Neuronal stem cell (in vitro differentiated cells): ENCODE data around the gene GALNT17.
"Not testable (repeated sequence)": the region's sequence is repeated elsewhere in the genome, so short reads cannot be mapped to it uniquely, and the experiment has no call there.

ENCODE experiments used
- DNase-seq: peaks from one replicate; pipeline ENCODE4 v3.0.0-alpha.2; 2013; ENCODE audit warnings: low spot score
- H2AFZ ChIP-seq: one replicate; pipeline ENCODE4 v1.6.1; 2013; ENCODE audit warnings: mild to moderate bottlenecking, low read length, inconsistent platforms
- H2AK5ac ChIP-seq: 2 replicates; pipeline ENCODE4 v1.6.1; 2013; ENCODE audit warnings: low read depth, mild to moderate bottlenecking, inconsistent platforms, low read length, moderate library complexity, mixed read lengths
- H2BK120ac ChIP-seq: 2 replicates; pipeline ENCODE4 v1.6.1; 2013; ENCODE audit warnings: low read depth, mild to moderate bottlenecking, inconsistent platforms, low read length, moderate library complexity, mixed read lengths
- H2BK12ac ChIP-seq: one replicate; pipeline ENCODE4 v1.6.1; 2013; ENCODE audit warnings: low read length, inconsistent platforms
- H2BK15ac ChIP-seq: 2 replicates; pipeline ENCODE4 v1.6.1; 2013; ENCODE audit warnings: mild to moderate bottlenecking, low read length, inconsistent platforms, mixed read lengths
- H2BK5ac ChIP-seq: one replicate; pipeline ENCODE4 v1.6.1; 2013; ENCODE audit warnings: inconsistent platforms, mild to moderate bottlenecking, low read length, moderate library complexity
- H3K14ac ChIP-seq: one replicate; pipeline ENCODE4 v1.6.1; 2013; ENCODE audit warnings: low read length, inconsistent platforms
- H3K18ac ChIP-seq: 2 replicates; pipeline ENCODE4 v1.6.1; 2013; ENCODE audit warnings: low read length, inconsistent platforms
- H3K23ac ChIP-seq: 2 replicates; pipeline ENCODE4 v1.6.1; 2013; ENCODE audit warnings: low read depth, mild to moderate bottlenecking, mixed read lengths, low read length, inconsistent platforms; ENCODE audit not compliant: poor library complexity
- H3K27ac ChIP-seq: replicated peaks from 3 replicates; pipeline ENCODE4 v1.5.1; 2013; ENCODE audit warnings: low read length, inconsistent platforms
- H3K27me3 ChIP-seq, 3 experiments: 2 replicates each; pipeline ENCODE4 v1.6.1; 2013; ENCODE audit warnings: low read length in 3 of 3, mild to moderate bottlenecking in 2 of 3, inconsistent platforms in 1 of 3, low read depth in 1 of 3, mixed read lengths in 1 of 3, moderate library complexity in 1 of 3; ENCODE audit not compliant: control insufficient read depth in 3 of 3, insufficient read depth in 3 of 3
- H3K36me3 ChIP-seq, 2 donors: replicated peaks in 1 of 2; 2 replicates each; pipeline ENCODE4 v1.6.1; 2013; ENCODE audit warnings: low read length in 2 of 2; ENCODE audit not compliant: control insufficient read depth in 2 of 2, insufficient read depth in 2 of 2
- H3K4ac ChIP-seq: 2 replicates; pipeline ENCODE4 v1.6.1; 2013; ENCODE audit warnings: inconsistent platforms, mild to moderate bottlenecking, low read length, moderate library complexity
- H3K4me1 ChIP-seq, 2 donors: 1 replicate in 1 of 2; 2 replicates in 1 of 2; pipeline ENCODE4 v1.6.1; 2013; ENCODE audit warnings: low read length in 2 of 2, low read depth in 1 of 2; ENCODE audit not compliant: control insufficient read depth in 2 of 2, insufficient read depth in 1 of 2
- H3K4me2 ChIP-seq: one replicate; pipeline ENCODE4 v1.6.1; 2013; ENCODE audit warnings: mild to moderate bottlenecking, low read length, inconsistent platforms; ENCODE audit not compliant: insufficient read depth, poor library complexity, severe bottlenecking
- H3K4me3 ChIP-seq, 2 donors: 2 replicates each; pipeline ENCODE4 v1.5.1; 2013; ENCODE audit warnings: low read length in 2 of 2, mild to moderate bottlenecking in 2 of 2, inconsistent platforms in 1 of 2, moderate library complexity in 1 of 2
- H3K79me1 ChIP-seq: one replicate; pipeline ENCODE4 v1.6.1; 2013; ENCODE audit warnings: low read depth, mild to moderate bottlenecking, inconsistent platforms, low read length, moderate library complexity
- H3K9ac ChIP-seq: one replicate; pipeline ENCODE4 v1.6.1; 2013; ENCODE audit warnings: mild to moderate bottlenecking, low read depth, low read length, inconsistent platforms; ENCODE audit not compliant: poor library complexity
- H3K9me3 ChIP-seq, 2 donors: replicated peaks in 1 of 2; 2 replicates each; pipeline versions ENCODE3 to v1.6.1; 2013; ENCODE audit warnings: low read length in 2 of 2, mild to moderate bottlenecking in 2 of 2, inconsistent platforms in 1 of 2, low read depth in 1 of 2, mixed read lengths in 1 of 2, moderate library complexity in 1 of 2; ENCODE audit not compliant: control insufficient read depth in 2 of 2, insufficient read depth in 1 of 2
- H4K8ac ChIP-seq: one replicate; pipeline ENCODE4 v1.6.1; 2013; ENCODE audit warnings: low read depth, mild to moderate bottlenecking, inconsistent platforms, low read length, moderate library complexity
- H4K91ac ChIP-seq: one replicate; pipeline ENCODE4 v1.6.1; 2013; ENCODE audit warnings: low read length, low read depth, mild to moderate bottlenecking, inconsistent platforms; ENCODE audit not compliant: poor library complexity
- WGBS, 2 donors: extraction: QIAGEN DNeasy Blood & Tissue Kit; methylation state at CpG; one replicate each; pipeline ENCODE4 v1.1.7; 2013; ENCODE audit warnings: missing lambda C conversion rate in 2 of 2, mixed read lengths in 1 of 2; ENCODE audit not compliant: insufficient read length in 2 of 2, insufficient replicate concordance in 1 of 2; ENCODE audit errors: extremely low coverage in 2 of 2; 5-methylcytosine and 5-hydroxymethylcytosine counted together

GALNT17 gene

DNA sequence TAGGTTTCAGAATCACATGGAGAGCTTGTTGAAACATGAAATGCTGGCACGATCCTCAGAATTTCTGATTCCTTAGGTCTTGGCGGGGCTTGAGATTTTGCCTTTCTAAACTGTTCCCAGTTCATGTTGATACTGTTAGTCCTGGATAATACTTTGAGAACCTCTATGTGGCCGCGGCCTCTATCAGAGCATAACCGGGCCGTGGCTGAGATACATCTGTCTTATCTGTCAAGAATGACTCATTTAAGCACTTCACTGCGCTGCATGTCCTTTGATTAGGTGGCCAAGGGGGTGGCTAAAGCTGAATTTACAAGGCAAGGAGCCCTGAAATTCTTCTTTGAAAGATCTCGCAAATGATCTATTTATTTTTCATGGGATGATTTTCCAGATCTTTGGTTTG is 66.9 kb downstream of the GALNT17 start:
- Histone ChIP-seq H3K23ac (no peak overlapping the region), H3K36me3 (no peaks in the 10 kb centered on the region), H3K4ac (no peak overlapping the region), H3K27me3 (no peaks in the 10 kb centered on the region), H3K79me1 (no peaks in the 10 kb centered on the region), H3K9me3 (peaks cover 0 to 5% of the 10 kb centered on the region in 2 donors), H4K8ac (no peak overlapping the region), H2BK15ac (no peak overlapping the region), H3K4me3 (no peak overlapping the region), H3K9ac (no peak overlapping the region), H2AK5ac (no peak overlapping the region), H3K14ac (no peak overlapping the region), H3K4me2 (no peak overlapping the region), H4K91ac (no peak overlapping the region), H3K4me1 (no peaks in the 10 kb centered on the region), H2BK120ac (no peak overlapping the region), H3K27ac (no peak overlapping the region), H2AFZ (no peak overlapping the region), H3K18ac (no peak overlapping the region), H2BK12ac (no peak overlapping the region), H2BK5ac (no peak overlapping the region)
- WGBS, 2 donors = no CpG with 5 or more reads among the region's 8 CpGs
- no peak for DNase-seq

DNA sequence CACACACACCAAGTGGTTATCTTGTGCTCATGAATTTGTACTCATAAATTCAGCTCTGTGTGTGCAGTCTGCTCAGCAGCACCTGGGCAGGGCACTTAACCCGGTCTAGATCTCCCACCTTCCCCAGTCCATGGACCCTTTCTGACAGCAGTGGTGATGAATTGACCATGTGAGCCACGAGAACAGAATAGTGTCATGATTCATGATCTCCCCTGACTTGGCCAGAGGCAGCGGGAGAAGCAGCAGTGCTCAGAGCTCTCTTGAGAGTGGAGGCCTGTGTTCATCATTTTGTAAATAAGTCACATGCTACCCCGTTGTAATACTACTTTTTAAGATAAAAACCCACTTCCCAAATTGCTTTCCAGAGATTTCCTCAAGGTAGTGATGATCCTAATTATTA is 74.2 kb downstream of the GALNT17 start:
- no CpG with 5 or more reads among the region's 4 CpGs for WGBS, 2 donors
- H3K4ac ChIP-seq = no peak overlapping the region
- no peak overlapping the region for H3K23ac ChIP-seq
- no peaks in the 10 kb centered on the region for H3K36me3 ChIP-seq
- H3K4me3 ChIP-seq = peak overlapping the region in 1 of 2 donors; percentile 65
- DNase-seq = no peak
- no peaks in the 10 kb centered on the region for H3K27me3 ChIP-seq
- no peak overlapping the region for H2BK120ac ChIP-seq
- H3K79me1 ChIP-seq = no peaks in the 10 kb centered on the region
- H4K8ac ChIP-seq = no peak overlapping the region
- H3K4me1 ChIP-seq = no peaks in the 10 kb centered on the region
- H3K14ac ChIP-seq = no peak overlapping the region
- no peak overlapping the region for H2AFZ ChIP-seq
- no peak overlapping the region for H3K9ac ChIP-seq
- no peak overlapping the region for H3K27ac ChIP-seq
- no peak overlapping the region for H2BK5ac ChIP-seq
- no peak overlapping the region for H3K18ac ChIP-seq
- peaks cover 3 to 9% of the 10 kb centered on the region in 2 donors for H3K9me3 ChIP-seq
- peak overlapping the region; percentile 72 for H4K91ac ChIP-seq
- H2BK15ac ChIP-seq = no peak overlapping the region
- no peak overlapping the region for H2BK12ac ChIP-seq
- H3K4me2 ChIP-seq = no peak overlapping the region
- no peak overlapping the region for H2AK5ac ChIP-seq

DNA sequence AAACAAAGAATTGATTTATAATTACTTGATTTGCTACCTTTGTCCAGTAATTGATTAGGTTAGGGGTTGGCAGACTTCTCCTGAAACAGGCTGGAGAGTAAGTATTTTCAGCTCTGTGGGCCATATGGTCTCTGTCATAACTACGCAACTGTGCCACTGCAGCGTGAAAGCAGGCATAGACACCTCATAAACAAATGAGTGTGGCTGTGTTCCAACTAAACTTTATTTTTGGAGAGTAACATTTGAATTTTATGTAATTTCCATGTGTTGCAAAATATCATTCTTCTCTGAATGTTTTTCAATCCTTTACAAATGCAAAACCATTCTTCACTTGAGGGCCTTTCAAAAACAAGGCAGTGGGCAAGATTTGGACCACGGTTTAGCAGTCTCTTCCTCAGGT is 76.9 kb downstream of the GALNT17 start:
- no peak overlapping the region for H3K4me3 ChIP-seq
- no peaks in the 10 kb centered on the region for H3K27me3 ChIP-seq
- H3K4me2 ChIP-seq = no peak overlapping the region
- H3K9ac ChIP-seq = no peak overlapping the region
- H2AK5ac ChIP-seq = no peak overlapping the region
- no peak overlapping the region for H3K4ac ChIP-seq
- H3K9me3 ChIP-seq = peaks cover 3 to 11% of the 10 kb centered on the region in 2 donors
- H3K79me1 ChIP-seq = no peaks in the 10 kb centered on the region
- no peaks in the 10 kb centered on the region for H3K4me1 ChIP-seq
- H3K18ac ChIP-seq = no peak overlapping the region
- no peak overlapping the region for H4K91ac ChIP-seq
- H3K14ac ChIP-seq = no peak overlapping the region
- no peaks in the 10 kb centered on the region for H3K36me3 ChIP-seq
- H4K8ac ChIP-seq = no peak overlapping the region
- no peak overlapping the region for H2BK120ac ChIP-seq
- DNase-seq = no peak
- no peak overlapping the region for H2BK5ac ChIP-seq
- H3K23ac ChIP-seq = no peak overlapping the region
- H2BK12ac ChIP-seq = no peak overlapping the region
- H3K27ac ChIP-seq = no peak overlapping the region
- WGBS, 2 donors = no CpG with 5 or more reads among the region's 3 CpGs
- H2BK15ac ChIP-seq = no peak overlapping the region
- no peak overlapping the region for H2AFZ ChIP-seq

DNA sequence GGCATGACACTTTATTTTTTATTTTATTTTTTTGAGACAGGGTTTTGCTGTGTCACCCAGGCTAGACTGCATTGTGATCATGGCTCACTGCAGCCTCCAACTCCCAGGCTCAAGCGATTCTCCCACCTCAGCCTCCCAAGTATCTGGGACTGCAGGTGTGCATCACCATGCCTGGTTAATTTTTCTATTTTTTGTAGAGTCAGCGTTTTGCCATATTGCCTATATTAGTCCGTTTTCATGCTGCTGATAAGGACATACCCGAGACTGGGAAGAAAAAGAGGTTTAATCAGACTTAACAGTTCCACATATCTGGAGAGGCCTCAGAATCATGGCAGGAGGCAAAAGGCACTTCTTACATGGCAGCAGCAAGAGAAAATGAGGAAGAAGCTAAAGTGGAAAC is 77.5 kb downstream of the GALNT17 start:
- not testable (repeated sequence) for H2AK5ac ChIP-seq, H3K27ac ChIP-seq, H3K4me2 ChIP-seq, H3K9ac ChIP-seq, H3K23ac ChIP-seq, H3K4ac ChIP-seq, H3K79me1 ChIP-seq, H2BK12ac ChIP-seq, H3K4me1 ChIP-seq, H2AFZ ChIP-seq, H2BK15ac ChIP-seq, H4K8ac ChIP-seq, H3K4me3 ChIP-seq, H3K36me3 ChIP-seq, H4K91ac ChIP-seq, H3K14ac ChIP-seq, H3K18ac ChIP-seq, H2BK120ac ChIP-seq, DNase-seq, H2BK5ac ChIP-seq, H3K27me3 ChIP-seq
- H3K9me3 ChIP-seq = peaks cover 3 to 11% of the 10 kb centered on the region in 2 donors
- no CpG with 5 or more reads among the region's 4 CpGs for WGBS, 2 donors
